Measurements from ENCODE around the gene SLC25A29.

GRCh38 chr14:100330388-100330931 lies 24.2 kb upstream of the SLC25A29 start:
- TF ChIP-seq CTCF (IDR thresholded peaks at IDR 0.05) (no peak), POLR2A (IDR thresholded peaks at IDR 0.05) (no peak)

Data from adrenal gland (tissue), 5 donors.